ENCODE results near the gene HSH2D.

Gene HSH2D

DNA sequence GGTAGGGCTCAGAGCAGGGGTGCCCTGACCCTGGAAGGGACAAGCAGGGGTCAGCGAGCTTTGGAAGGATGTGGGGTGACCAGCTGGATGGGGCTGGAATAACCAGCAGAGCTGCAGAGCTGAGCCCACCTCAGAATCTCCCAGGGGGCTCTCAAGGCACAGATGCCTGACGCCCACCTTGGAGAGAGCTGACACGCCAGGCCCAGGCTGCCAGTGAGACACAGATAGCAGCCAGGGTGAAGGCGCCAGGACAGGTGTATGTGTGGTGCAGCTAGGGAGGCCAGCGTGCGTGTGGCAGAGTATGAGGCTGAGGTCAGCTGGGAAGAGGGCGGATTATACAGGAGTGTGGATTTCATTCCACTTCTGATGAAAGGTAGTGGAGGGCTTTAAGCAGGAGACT lies 63.2 kb downstream of the HSH2D start:
- Mint-ChIP-seq H3K9me3 (no peaks in the 10 kb centered on the region), H3K4me1 (peaks cover 93% of the 10 kb centered on the region), H3K27ac (peak overlapping the region; percentile 41 to 74), H3K4me3 (peak overlapping the region; percentile 54 to 76), H3K27me3 (no peaks in the 10 kb centered on the region)
- ATAC-seq (no peak), DNase-seq (no peak)

DNA sequence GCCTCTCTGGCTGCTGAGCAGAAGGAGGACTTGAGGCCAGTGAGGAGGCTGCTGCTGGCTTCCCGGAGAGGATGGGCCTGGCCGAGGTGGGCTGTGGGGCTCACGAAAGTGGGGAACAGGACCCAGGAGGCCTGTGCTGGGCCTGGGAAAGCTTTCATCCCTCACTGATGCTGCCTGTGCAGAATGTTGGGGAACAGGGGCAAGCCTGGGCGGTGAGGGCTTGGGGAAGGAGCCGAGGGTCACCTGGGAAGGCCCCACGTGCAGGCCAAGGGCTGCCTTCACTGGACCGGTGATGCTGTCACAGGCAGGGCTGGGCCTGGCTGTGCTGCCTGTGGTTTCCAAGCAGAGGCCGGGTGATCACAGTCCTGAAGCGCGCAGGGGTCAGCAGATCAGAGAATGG lies 63.6 kb downstream of the HSH2D start:
- H3K27me3 Mint-ChIP-seq: no peaks in the 10 kb centered on the region
- H3K4me1 Mint-ChIP-seq: peaks cover 93% of the 10 kb centered on the region
- H3K9me3 Mint-ChIP-seq: no peaks in the 10 kb centered on the region
- peak overlapping the region; percentile 46 to 76 for H3K4me3 Mint-ChIP-seq
- DNase-seq (no peak), ATAC-seq (no peak)
- H3K27ac Mint-ChIP-seq: peak overlapping the region; percentile 17 to 24

DNA sequence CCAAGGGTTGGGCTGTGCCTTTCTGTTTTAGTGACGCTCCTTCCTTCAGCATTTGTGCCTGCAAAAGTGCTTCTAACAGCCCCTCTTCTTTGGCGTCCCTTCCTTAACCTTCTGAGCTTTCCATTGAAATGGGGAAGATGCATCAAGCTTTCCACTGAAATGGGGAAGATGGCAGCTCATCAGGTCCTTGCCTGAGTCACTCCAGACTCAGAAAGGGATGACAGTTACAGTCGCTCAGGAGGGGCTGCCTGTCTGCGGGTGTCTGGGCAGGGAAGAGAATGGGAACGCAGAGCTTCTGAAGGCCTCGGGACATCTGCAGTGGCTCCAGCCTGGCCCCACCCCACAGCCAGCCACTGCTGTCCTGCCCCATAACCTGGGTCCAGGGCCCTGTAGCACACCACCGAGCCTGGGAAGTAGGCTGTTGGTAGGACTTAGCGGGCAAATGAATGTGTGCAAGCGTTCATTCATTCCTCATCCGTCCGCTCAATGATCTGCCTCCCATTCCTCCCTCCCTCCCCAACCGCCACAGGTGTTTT lies 64.1 kb downstream of the HSH2D start:
- DNase-seq (peak in 1 of 2 donors; percentile 13), ATAC-seq (peak; percentile 24)
- Mint-ChIP-seq H3K27ac (peak overlapping the region; percentile 53 to 90), H3K4me3 (peak overlapping the region; percentile 46 to 76), H3K27me3 (no peaks in the 10 kb centered on the region), H3K4me1 (peaks cover 93% of the 10 kb centered on the region), H3K9me3 (no peaks in the 10 kb centered on the region)

Data from stimulated activated naive CD8-positive, alpha-beta T cell treated with anti-CD3 and anti-CD28 coated beads, Interleukin-15, amount 100 ng/mL, for 72 hours (primary cell).